ENCODE measurements around the gene POLL. TPM values are rescaled to one million over a fixed set of nuclear protein-coding genes. Genes with fewer than 3 reads are reported as not detected.

Gene POLL
- total RNA-seq, 5 donors from 2014 or later (not counting 1 experiment from before 2014, with no cell fraction given), result 27.1 to 52.6 (median 43.4) TPM

- H3K27me3 Mint-ChIP-seq, result peaks cover 22 to 26% of the 10 kb centered on the region in 2 donors
- Histone ChIP-seq H3K9me3 (no peaks in the 10 kb centered on the region), H3K27me3 (replicated peaks in 1 of 2; ENCODE audit: control insufficient read depth in 2 of 2, extremely low read depth in 1 of 2, insufficient read depth in 2 of 2, low read length in 1 of 2) (peaks cover 5 to 36% of the 10 kb centered on the region in 2 experiments), H3K4me3 (ENCODE audit: control insufficient read depth in 1 of 2, extremely low read depth in 1 of 2, low read length in 1 of 2) (no peak overlapping the region), H3K4me1 (ENCODE audit: control insufficient read depth in 1 of 2, extremely low read depth in 1 of 2, insufficient read depth in 2 of 2, low read length in 2 of 2) (peaks cover 7 to 20% of the 10 kb centered on the region in 2 experiments), H3K36me3 (ENCODE audit: control insufficient read depth in 2 of 2, extremely low read depth in 1 of 2, insufficient read depth in 1 of 2, low read length in 1 of 2) (no peaks in the 10 kb centered on the region), H3K27ac (ENCODE audit: low read length) (no peak overlapping the region)
- H3K9me3 Mint-ChIP-seq, result peaks cover 0 to 2% (median 0%) of the 10 kb centered on the region in 3 donors
- H3K4me3 Mint-ChIP-seq, result no peak overlapping the region
- CTCF ChIA-PET, result interaction anchor here (0.6 to 1.4 kb wide), 3 partner anchors 34 to 358 kb away, joined by 3 to 6 read pairs (median 3); no protein-coding TSS in a partner anchor
- H3K27ac Mint-ChIP-seq, result no peak overlapping the region
- H3K36me3 Mint-ChIP-seq, result peaks cover 1% of the 10 kb centered on the region
- no peak for DNase-seq
- POLR2A ChIA-PET, result no interaction called here
- ATAC-seq (replicated peaks in 1 of 4), result no peak
- peaks cover 8 to 12% (median 12%) of the 10 kb centered on the region in 3 donors for H3K4me1 Mint-ChIP-seq
- whole genome bisulfite sequencing (ENCODE audit: insufficient coverage), result no CpG with 5 or more reads among the region's 7 CpGs
Measured at GRCh38 chr10:101572126-101572525, 15.9 kb downstream of the POLL start.

DNA sequence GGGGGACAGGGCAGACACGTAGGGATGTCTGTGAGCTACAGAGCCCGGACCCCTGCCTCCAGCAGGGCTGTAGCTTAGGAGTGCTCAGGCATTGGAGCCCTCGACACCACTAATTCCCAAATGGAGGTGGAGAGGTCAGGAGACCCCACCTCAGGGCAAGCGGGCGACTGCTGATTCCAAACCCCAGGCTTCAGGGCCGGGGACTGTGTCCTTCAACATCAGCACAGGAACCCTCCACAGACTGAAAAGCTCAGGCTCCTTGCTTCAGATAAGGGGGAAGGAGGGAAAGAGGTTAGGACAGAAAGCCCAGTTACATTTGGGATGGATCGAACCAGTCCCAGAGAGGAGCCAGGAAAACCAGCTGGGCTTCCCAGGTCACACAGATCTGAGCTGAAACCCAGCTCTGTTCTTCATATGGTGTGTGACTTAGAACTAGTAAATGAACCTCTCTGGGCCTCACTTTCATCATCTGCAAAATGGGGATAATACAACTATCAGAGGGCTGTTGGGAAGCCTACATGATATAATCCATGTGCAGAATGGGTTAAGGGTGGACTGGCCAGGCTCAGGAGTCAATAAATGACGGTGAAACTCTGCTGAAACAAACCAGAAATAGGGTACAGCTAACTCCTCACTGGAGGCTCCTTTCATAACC is 16.7 kb downstream of the POLL start:
- ChIA-PET POLR2A (no interaction called here), CTCF (interaction anchor here (0.6 to 1.4 kb wide), 5 partner anchors 25 to 358 kb away, joined by 3 to 6 read pairs (median 3); no protein-coding TSS in a partner anchor)
- H3K27ac Mint-ChIP-seq, result no peak overlapping the region
- Histone ChIP-seq H3K9me3 (no peaks in the 10 kb centered on the region), H3K4me3 (ENCODE audit: control insufficient read depth in 1 of 2, extremely low read depth in 1 of 2, low read length in 1 of 2) (no peak overlapping the region), H3K27ac (ENCODE audit: low read length) (no peak overlapping the region), H3K36me3 (ENCODE audit: control insufficient read depth in 2 of 2, extremely low read depth in 1 of 2, insufficient read depth in 1 of 2, low read length in 1 of 2) (no peaks in the 10 kb centered on the region), H3K4me1 (ENCODE audit: control insufficient read depth in 1 of 2, extremely low read depth in 1 of 2, insufficient read depth in 2 of 2, low read length in 2 of 2) (peaks cover 7 to 25% of the 10 kb centered on the region in 2 experiments), H3K27me3 (replicated peaks in 1 of 2; ENCODE audit: control insufficient read depth in 2 of 2, extremely low read depth in 1 of 2, insufficient read depth in 2 of 2, low read length in 1 of 2) (peaks cover 9 to 41% of the 10 kb centered on the region in 2 experiments)
- H3K9me3 Mint-ChIP-seq, result peaks cover 0 to 2% (median 0%) of the 10 kb centered on the region in 3 donors
- no peak for ATAC-seq (replicated peaks in 1 of 4)
- peaks cover 11 to 14% (median 12%) of the 10 kb centered on the region in 3 donors for H3K4me1 Mint-ChIP-seq
- peak overlapping the region in 1 of 3 donors; percentile 34 for H3K4me3 Mint-ChIP-seq
- no CpG with 5 or more reads among the region's 8 CpGs for WGBS (ENCODE audit: insufficient coverage)
- no peaks in the 10 kb centered on the region for H3K36me3 Mint-ChIP-seq
- DNase-seq, result no peak
- H3K27me3 Mint-ChIP-seq, result peaks cover 27 to 30% of the 10 kb centered on the region in 2 donors

GRCh38 chr10:101570428-101571270 is 17.4 kb downstream of the POLL start:
- ChIA-PET POLR2A (no interaction called here), CTCF (interaction anchor here (0.6 to 1.4 kb wide), 7 partner anchors 17 to 480 kb away, joined by 3 to 6 read pairs (median 4); partner anchors contain the start of genes DPCD (in 1 of the 2) and POLL (in 1 of the 2))
- Histone ChIP-seq H3K4me1 (ENCODE audit: control insufficient read depth in 1 of 2, extremely low read depth in 1 of 2, insufficient read depth in 2 of 2, low read length in 2 of 2) (peaks cover 7 to 27% of the 10 kb centered on the region in 2 experiments), H3K4me3 (ENCODE audit: control insufficient read depth in 1 of 2, extremely low read depth in 1 of 2, low read length in 1 of 2) (peak overlapping the region; percentile 58 to 76), H3K27ac (ENCODE audit: low read length) (no peak overlapping the region), H3K36me3 (ENCODE audit: control insufficient read depth in 2 of 2, extremely low read depth in 1 of 2, insufficient read depth in 1 of 2, low read length in 1 of 2) (no peaks in the 10 kb centered on the region), H3K9me3 (no peaks in the 10 kb centered on the region), H3K27me3 (replicated peaks in 1 of 2; ENCODE audit: control insufficient read depth in 2 of 2, extremely low read depth in 1 of 2, insufficient read depth in 2 of 2, low read length in 1 of 2) (peaks cover 9 to 48% of the 10 kb centered on the region in 2 experiments)
- Mint-ChIP-seq H3K36me3 (no peaks in the 10 kb centered on the region), H3K4me1 (peaks cover 7 to 17% (median 11%) of the 10 kb centered on the region in 3 donors), H3K27me3 (peaks cover 33 to 38% of the 10 kb centered on the region in 2 donors), H3K4me3 (peak overlapping the region in 2 of 3 donors; percentile 34 to 72), H3K9me3 (peaks cover 0 to 2% (median 0%) of the 10 kb centered on the region in 3 donors), H3K27ac (no peak overlapping the region)
- 29% methylated on average over 25 of the region's 37 CpGs for WGBS (ENCODE audit: insufficient coverage)
- no peak for ATAC-seq (replicated peaks in 1 of 4)
- DNase-seq, result no peak

GRCh38 chr10:101569622-101570427 is 18.2 kb downstream of the POLL start:
- Mint-ChIP-seq H3K4me3 (peak overlapping the region; percentile 72 to 73 (median 72)), H3K9me3 (peaks cover 0 to 2% (median 0%) of the 10 kb centered on the region in 3 donors), H3K4me1 (peaks cover 7 to 17% (median 11%) of the 10 kb centered on the region in 3 donors), H3K27me3 (peaks cover 41 to 45% of the 10 kb centered on the region in 2 donors), H3K36me3 (no peaks in the 10 kb centered on the region), H3K27ac (no peak overlapping the region)
- Histone ChIP-seq H3K36me3 (ENCODE audit: control insufficient read depth in 2 of 2, extremely low read depth in 1 of 2, insufficient read depth in 1 of 2, low read length in 1 of 2) (no peaks in the 10 kb centered on the region), H3K4me3 (ENCODE audit: control insufficient read depth in 1 of 2, extremely low read depth in 1 of 2, low read length in 1 of 2) (peak overlapping the region; percentile 58 to 76), H3K27me3 (replicated peaks in 1 of 2; ENCODE audit: control insufficient read depth in 2 of 2, extremely low read depth in 1 of 2, insufficient read depth in 2 of 2, low read length in 1 of 2) (peaks cover 12 to 57% of the 10 kb centered on the region in 2 experiments), H3K4me1 (ENCODE audit: control insufficient read depth in 1 of 2, extremely low read depth in 1 of 2, insufficient read depth in 2 of 2, low read length in 2 of 2) (peaks cover 7 to 27% of the 10 kb centered on the region in 2 experiments), H3K27ac (ENCODE audit: low read length) (no peak overlapping the region), H3K9me3 (no peaks in the 10 kb centered on the region)
- DNase-seq (peak; percentile 43 to 88 (median 72)), ATAC-seq (replicated peaks in 1 of 4) (peak; percentile 83 to 91 (median 89))
- POLR2A ChIA-PET, result no interaction called here
- WGBS (ENCODE audit: insufficient coverage), result 3% methylated on average over 42 of the region's 56 CpGs
- CTCF ChIA-PET, result interaction anchor here (0.6 to 0.8 kb wide), 4 partner anchors 18 to 479 kb away, joined by 3 to 5 read pairs (median 4); partner anchors contain the start of genes DPCD (in 1 of the 2) and POLL (in 1 of the 2)

GRCh38 chr10:101569323-101569621 is 18.8 kb downstream of the POLL start:
- Mint-ChIP-seq H3K36me3 (no peaks in the 10 kb centered on the region), H3K27me3 (peaks cover 44 to 47% of the 10 kb centered on the region in 2 donors), H3K27ac (no peak overlapping the region), H3K4me1 (peaks cover 7 to 17% (median 11%) of the 10 kb centered on the region in 3 donors), H3K9me3 (peaks cover 0 to 2% (median 0%) of the 10 kb centered on the region in 3 donors), H3K4me3 (peak overlapping the region; percentile 25 to 72 (median 72))
- ChIA-PET POLR2A (no interaction called here), CTCF (interaction anchor here in 1 of 2 donors (0.8 kb wide), 1 partner anchor 288 kb away, joined by 3 read pairs; no protein-coding TSS in a partner anchor)
- no peak overlapping the region for H3K4me3 ChIP-seq (ENCODE audit: control insufficient read depth in 1 of 2, extremely low read depth in 1 of 2, low read length in 1 of 2)
- 19% methylated on average over 9 of the region's 11 CpGs for WGBS (ENCODE audit: insufficient coverage)
- peaks cover 7 to 27% of the 10 kb centered on the region in 2 experiments for H3K4me1 ChIP-seq (ENCODE audit: control insufficient read depth in 1 of 2, extremely low read depth in 1 of 2, insufficient read depth in 2 of 2, low read length in 2 of 2)
- DNase-seq (peak in 1 of 35 experiments; percentile 19), ATAC-seq (replicated peaks in 1 of 4) (no peak)
- no peaks in the 10 kb centered on the region for H3K36me3 ChIP-seq (ENCODE audit: control insufficient read depth in 2 of 2, extremely low read depth in 1 of 2, insufficient read depth in 1 of 2, low read length in 1 of 2)
- H3K27ac ChIP-seq (ENCODE audit: low read length), result no peak overlapping the region
- peaks cover 12 to 62% of the 10 kb centered on the region in 2 experiments for H3K27me3 ChIP-seq (replicated peaks in 1 of 2; ENCODE audit: control insufficient read depth in 2 of 2, extremely low read depth in 1 of 2, insufficient read depth in 2 of 2, low read length in 1 of 2)
- no peaks in the 10 kb centered on the region for H3K9me3 ChIP-seq

Measured in T-cell (primary cell).